Mesenchymal stem cell (in vitro differentiated cells and primary cell): ENCODE results near the gene MED12L.

Source experiments
- DNase-seq: peaks from one replicate; pipeline ENCODE4 v3.0.0-alpha.2; 2013
- H2AFZ ChIP-seq: one replicate; pipeline ENCODE4 v1.6.1; 2013; ENCODE audit warnings: low read depth, mild to moderate bottlenecking, control low read depth, inconsistent platforms, low read length, moderate library complexity
- H2AK5ac ChIP-seq: 2 replicates; pipeline ENCODE4 v1.6.1; 2013; ENCODE audit warnings: low read length, moderate library complexity, mild to moderate bottlenecking, inconsistent platforms; ENCODE audit not compliant: severe bottlenecking
- H2BK120ac ChIP-seq: one replicate; pipeline ENCODE4 v1.6.1; 2013; ENCODE audit warnings: low read depth, mild to moderate bottlenecking, inconsistent platforms, low read length, moderate library complexity
- H2BK12ac ChIP-seq, 2 experiments: one replicate each; pipeline ENCODE4 v1.6.1; 2013; ENCODE audit warnings: inconsistent platforms in 2 of 2, low read length in 2 of 2, mild to moderate bottlenecking in 2 of 2, moderate library complexity in 2 of 2, control low read depth in 1 of 2
- H2BK15ac ChIP-seq: one replicate; pipeline ENCODE4 v1.6.1; 2013; ENCODE audit warnings: mild to moderate bottlenecking, low read depth, inconsistent platforms; ENCODE audit not compliant: poor library complexity, severe bottlenecking
- H2BK5ac ChIP-seq: 2 replicates; pipeline ENCODE4 v1.6.1; 2013; ENCODE audit warnings: low read depth, mild to moderate bottlenecking, low read length, control low read depth, inconsistent platforms; ENCODE audit not compliant: poor library complexity, severe bottlenecking
- H3K14ac ChIP-seq, 2 experiments: one replicate each; pipeline ENCODE4 v1.6.1; 2013; ENCODE audit warnings: inconsistent platforms in 2 of 2, low read length in 2 of 2, control low read depth in 1 of 2, mild to moderate bottlenecking in 1 of 2, moderate library complexity in 1 of 2
- H3K18ac ChIP-seq, 2 experiments: one replicate each; pipeline ENCODE4 v1.6.1; 2013; ENCODE audit warnings: inconsistent platforms in 2 of 2, low read length in 2 of 2, control low read depth in 1 of 2, low read depth in 1 of 2, mild to moderate bottlenecking in 1 of 2
- H3K23ac ChIP-seq, 2 experiments: one replicate each; pipeline ENCODE4 v1.6.1; 2013; ENCODE audit warnings: inconsistent platforms in 2 of 2, low read length in 2 of 2, mild to moderate bottlenecking in 2 of 2, moderate library complexity in 2 of 2, control low read depth in 1 of 2
- H3K27ac ChIP-seq: 2 replicates; pipeline ENCODE4 v1.5.1; 2013; ENCODE audit warnings: mild to moderate bottlenecking, moderate library complexity, low read length, control low read depth, inconsistent platforms; ENCODE audit not compliant: poor library complexity, severe bottlenecking
- H3K27me3 ChIP-seq, 2 experiments: 2 replicates each; pipeline versions ENCODE4 v1.6.1 to v1.7.0; 2013; ENCODE audit warnings: low read length in 2 of 2, mild to moderate bottlenecking in 2 of 2, moderate library complexity in 2 of 2, control low read depth in 1 of 2, inconsistent platforms in 1 of 2; ENCODE audit not compliant: control insufficient read depth in 1 of 2, insufficient read depth in 1 of 2
- H3K36me3 ChIP-seq, 2 experiments: 2 replicates each; pipeline versions ENCODE4 v1.6.1 to v1.7.0; 2013; ENCODE audit warnings: low read length in 2 of 2, control low read depth in 1 of 2, inconsistent platforms in 1 of 2, low read depth in 1 of 2, mild to moderate bottlenecking in 1 of 2; ENCODE audit not compliant: insufficient read depth in 2 of 2, control insufficient read depth in 1 of 2
- H3K4ac ChIP-seq, 2 experiments: one replicate each; pipeline ENCODE4 v1.6.1; 2013; ENCODE audit warnings: inconsistent platforms in 2 of 2, low read length in 2 of 2, mild to moderate bottlenecking in 2 of 2, moderate library complexity in 2 of 2, control low read depth in 1 of 2, low read depth in 1 of 2
- H3K4me1 ChIP-seq: 2 replicates; pipeline ENCODE4 v1.6.1; 2013; ENCODE audit warnings: low read depth, low read length, control low read depth; ENCODE audit not compliant: control insufficient read depth, insufficient read depth
- H3K4me2 ChIP-seq: 2 replicates; pipeline ENCODE4 v1.6.1; 2013; ENCODE audit warnings: low read length, mild to moderate bottlenecking, inconsistent platforms; ENCODE audit not compliant: poor library complexity, severe bottlenecking
- H3K4me3 ChIP-seq, 2 experiments: 2 replicates each; pipeline versions ENCODE4 v1.5.1 to v1.7.0; 2013; ENCODE audit warnings: low read length in 2 of 2, mild to moderate bottlenecking in 2 of 2, control low read depth in 1 of 2, low read depth in 1 of 2; ENCODE audit not compliant: insufficient read depth in 1 of 2
- H3K79me1 ChIP-seq: replicated peaks from 2 replicates; pipeline ENCODE4 v1.6.1; 2013; ENCODE audit warnings: mild to moderate bottlenecking, control low read depth, low read length, inconsistent platforms; ENCODE audit not compliant: poor library complexity, severe bottlenecking
- H3K9ac ChIP-seq: 2 replicates; pipeline ENCODE4 v1.7.0; 2013; ENCODE audit warnings: mild to moderate bottlenecking, low read length, moderate library complexity
- H3K9me3 ChIP-seq: 2 replicates; pipeline ENCODE4 v1.7.0; 2013; ENCODE audit warnings: mild to moderate bottlenecking, low read length; ENCODE audit not compliant: control insufficient read depth
- H4K8ac ChIP-seq: one replicate; pipeline ENCODE4 v1.6.1; 2013; ENCODE audit warnings: inconsistent platforms, mild to moderate bottlenecking, low read length, moderate library complexity
- H4K91ac ChIP-seq: one replicate; pipeline ENCODE4 v1.6.1; 2013; ENCODE audit warnings: mild to moderate bottlenecking, low read length, inconsistent platforms
- WGBS: methylation state at CpG from one replicate; pipeline ENCODE4 v1.1.7; 2013; ENCODE audit warnings: mixed read lengths; 5-methylcytosine and 5-hydroxymethylcytosine counted together

Gene MED12L

DNA sequence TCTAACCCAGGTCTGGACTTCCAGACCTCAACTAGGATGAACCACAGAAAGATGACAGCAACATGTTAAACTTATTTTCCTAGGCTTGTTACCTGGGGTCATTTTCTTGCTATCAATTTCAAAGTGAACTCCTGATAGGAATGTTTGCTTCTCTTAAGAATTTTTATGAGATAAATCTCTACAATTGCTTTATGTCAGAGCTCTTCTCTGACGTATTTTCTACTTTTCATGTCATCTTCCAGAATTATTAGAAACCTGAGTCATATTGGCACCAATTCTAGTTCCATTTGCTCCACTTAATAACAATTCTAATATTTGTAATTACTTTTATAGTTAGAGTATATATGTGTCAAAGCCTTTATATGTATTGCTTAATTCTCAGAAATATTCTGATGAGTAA is 377.5 kb downstream of the MED12L start:
- peaks cover 0 to 55% of the 10 kb centered on the region in 2 experiments for H3K27me3 ChIP-seq
- DNase-seq, result no peak
- H2BK120ac ChIP-seq, result no peak overlapping the region
- no CpG with 5 or more reads among the region's 1 CpG for WGBS
- no peak overlapping the region for H3K9ac ChIP-seq
- H2BK15ac ChIP-seq, result no peak overlapping the region
- H3K36me3 ChIP-seq, result no peaks in the 10 kb centered on the region
- H3K4ac ChIP-seq, result no peak overlapping the region
- no peak overlapping the region for H3K4me3 ChIP-seq
- H3K14ac ChIP-seq, result no peak overlapping the region
- H3K4me1 ChIP-seq, result peaks cover 6% of the 10 kb centered on the region
- H2AK5ac ChIP-seq, result no peak overlapping the region
- H2AFZ ChIP-seq, result no peak overlapping the region
- H3K9me3 ChIP-seq, result no peaks in the 10 kb centered on the region
- H2BK5ac ChIP-seq, result no peak overlapping the region
- H3K23ac ChIP-seq, result no peak overlapping the region
- H3K18ac ChIP-seq, result no peak overlapping the region
- no peak overlapping the region for H3K4me2 ChIP-seq
- H2BK12ac ChIP-seq, result no peak overlapping the region
- no peak overlapping the region for H4K8ac ChIP-seq
- no peak overlapping the region for H3K27ac ChIP-seq
- H3K79me1 ChIP-seq, result no peaks in the 10 kb centered on the region
- no peak overlapping the region for H4K91ac ChIP-seq

DNA sequence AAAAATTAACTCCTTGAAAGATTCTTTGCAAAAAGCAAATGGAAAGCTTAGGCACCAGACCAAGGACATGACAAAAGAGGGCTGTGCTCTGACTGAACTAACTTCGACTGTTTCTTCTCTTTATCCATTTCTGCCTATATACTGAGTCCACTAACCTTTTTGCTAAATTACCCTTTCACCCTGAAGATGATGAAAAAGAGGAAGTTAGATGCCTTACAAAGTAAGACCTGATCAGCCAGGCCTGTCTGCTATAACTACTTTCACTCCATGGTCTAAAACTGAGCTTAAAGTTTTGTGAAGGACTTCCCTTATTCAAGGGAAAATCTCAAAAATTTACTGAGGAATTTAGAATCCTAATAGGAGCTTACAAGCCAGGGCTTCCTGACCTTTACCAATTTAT is 381.6 kb downstream of the MED12L start:
- H3K9ac ChIP-seq, result no peak overlapping the region
- no peak overlapping the region for H3K14ac ChIP-seq
- H3K23ac ChIP-seq, result no peak overlapping the region
- H4K91ac ChIP-seq, result no peak overlapping the region
- no peak overlapping the region for H3K4me2 ChIP-seq
- no peak overlapping the region for H2BK12ac ChIP-seq
- H2BK15ac ChIP-seq, result no peak overlapping the region
- no peak overlapping the region for H4K8ac ChIP-seq
- no peak overlapping the region for H3K18ac ChIP-seq
- H3K9me3 ChIP-seq, result no peaks in the 10 kb centered on the region
- H2AK5ac ChIP-seq, result no peak overlapping the region
- peaks cover 0 to 22% of the 10 kb centered on the region in 2 experiments for H3K27me3 ChIP-seq
- no peak overlapping the region for H2BK5ac ChIP-seq
- H2AFZ ChIP-seq, result no peak overlapping the region
- whole genome bisulfite sequencing, result 100% methylated on average over 1 of the region's 1 CpG
- no peak overlapping the region for H3K4ac ChIP-seq
- H3K4me3 ChIP-seq, result no peak overlapping the region
- no peak for DNase-seq
- H3K4me1 ChIP-seq, result no peaks in the 10 kb centered on the region
- H3K27ac ChIP-seq, result no peak overlapping the region
- H2BK120ac ChIP-seq, result no peak overlapping the region
- no peaks in the 10 kb centered on the region for H3K36me3 ChIP-seq
- H3K79me1 ChIP-seq, result no peaks in the 10 kb centered on the region

DNA sequence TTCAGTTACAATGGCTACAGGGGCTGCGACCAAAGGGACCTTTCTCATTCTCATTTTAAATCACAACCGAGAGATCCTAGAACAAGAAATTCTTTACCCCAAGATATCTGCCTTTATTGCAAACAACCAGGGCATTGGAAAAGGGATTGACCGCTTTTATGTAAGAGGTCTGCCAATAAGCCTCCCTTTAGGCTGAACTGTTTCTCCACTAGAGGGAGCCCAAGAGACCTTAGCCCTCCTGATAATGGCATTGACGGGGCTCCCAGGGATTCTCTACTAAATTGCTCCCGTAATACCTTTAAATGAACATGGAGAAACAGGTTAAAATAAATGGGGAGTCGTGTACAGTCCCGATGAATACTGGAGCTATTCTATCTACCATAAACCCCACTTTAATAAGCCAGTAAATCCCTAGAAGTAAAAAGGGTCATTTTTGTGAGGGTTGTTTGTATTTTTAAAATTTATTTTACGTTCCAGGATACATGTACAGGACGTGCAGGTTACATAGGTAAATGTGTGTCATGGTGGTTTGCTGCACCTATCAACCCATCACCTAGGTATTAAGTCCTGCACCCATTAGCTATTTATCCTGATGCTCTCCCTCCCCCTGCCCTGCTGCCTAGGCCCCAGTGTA is 382.9 kb downstream of the MED12L start:
- peak; percentile 69 for DNase-seq
- Histone ChIP-seq H3K23ac (no peak overlapping the region), H3K9me3 (no peaks in the 10 kb centered on the region), H2BK5ac (no peak overlapping the region), H4K8ac (no peak overlapping the region), H2AK5ac (no peak overlapping the region), H2BK120ac (no peak overlapping the region), H3K9ac (no peak overlapping the region), H3K36me3 (no peaks in the 10 kb centered on the region), H3K79me1 (no peaks in the 10 kb centered on the region), H2BK15ac (no peak overlapping the region), H3K18ac (no peak overlapping the region), H3K4me2 (no peak overlapping the region), H3K4ac (no peak overlapping the region), H2BK12ac (no peak overlapping the region), H3K4me1 (no peaks in the 10 kb centered on the region), H3K14ac (no peak overlapping the region), H3K27me3 (peaks cover 0 to 10% of the 10 kb centered on the region in 2 experiments), H3K27ac (no peak overlapping the region), H3K4me3 (no peak overlapping the region), H2AFZ (no peak overlapping the region), H4K91ac (no peak overlapping the region)
- 71% methylated on average over 5 of the region's 9 CpGs for WGBS

DNA sequence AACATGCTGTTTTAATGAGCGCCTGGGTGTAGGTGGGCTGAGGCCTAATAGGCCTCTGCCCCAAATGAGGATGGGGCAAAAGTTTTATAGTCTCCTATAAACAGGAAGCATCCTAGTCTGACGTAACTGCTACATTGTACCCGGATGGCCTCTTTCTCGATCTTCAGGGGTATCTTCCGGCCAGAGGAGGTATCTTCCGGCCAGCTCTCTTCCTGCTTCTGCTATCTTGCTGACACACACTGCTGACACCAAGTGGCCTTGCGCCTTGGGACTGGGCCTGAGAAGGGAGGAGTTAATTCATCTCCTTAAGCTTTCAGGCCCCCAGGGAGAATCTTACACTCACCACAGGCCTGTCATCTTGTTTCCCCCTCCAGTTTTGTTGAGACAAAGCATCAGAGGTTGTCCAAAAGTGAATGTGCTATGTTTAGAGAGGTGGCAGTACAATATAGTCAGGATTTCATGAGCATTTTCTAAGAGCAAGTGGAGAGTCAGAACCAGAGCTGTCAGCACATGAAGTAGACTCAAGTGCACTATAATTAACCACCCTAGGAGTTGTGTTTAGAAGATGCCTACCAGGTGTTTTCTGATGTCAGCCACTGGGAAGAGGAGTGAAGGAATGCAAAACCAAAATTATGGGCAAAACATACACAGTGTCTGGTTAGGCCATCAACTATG is 391.0 kb downstream of the MED12L start:
- Histone ChIP-seq H2BK5ac (no peak overlapping the region), H2BK15ac (no peak overlapping the region), H3K79me1 (no peaks in the 10 kb centered on the region), H2BK120ac (no peak overlapping the region), H3K4me1 (peaks cover 2% of the 10 kb centered on the region), H3K9me3 (peaks cover under 1% of the 10 kb centered on the region), H3K9ac (no peak overlapping the region), H2AFZ (no peak overlapping the region), H3K4me2 (no peak overlapping the region), H4K8ac (no peak overlapping the region), H4K91ac (no peak overlapping the region), H2BK12ac (no peak overlapping the region), H3K14ac (no peak overlapping the region), H3K4me3 (no peak overlapping the region), H3K27me3 (peaks cover 0 to 3% of the 10 kb centered on the region in 2 experiments), H3K27ac (no peak overlapping the region), H3K36me3 (no peaks in the 10 kb centered on the region), H3K18ac (no peak overlapping the region), H3K4ac (no peak overlapping the region), H2AK5ac (no peak overlapping the region), H3K23ac (no peak overlapping the region)
- WGBS, result 96% methylated on average over 6 of the region's 7 CpGs
- DNase-seq, result no peak
